Measurements from ENCODE around the gene TRNAU1AP. TPM values are rescaled to one million over a fixed set of nuclear protein-coding genes. Genes with fewer than 3 reads are reported as not detected.

TRNAU1AP gene
- total RNA-seq, 1 donor from 2014 or later: 36.1 TPM

DNA sequence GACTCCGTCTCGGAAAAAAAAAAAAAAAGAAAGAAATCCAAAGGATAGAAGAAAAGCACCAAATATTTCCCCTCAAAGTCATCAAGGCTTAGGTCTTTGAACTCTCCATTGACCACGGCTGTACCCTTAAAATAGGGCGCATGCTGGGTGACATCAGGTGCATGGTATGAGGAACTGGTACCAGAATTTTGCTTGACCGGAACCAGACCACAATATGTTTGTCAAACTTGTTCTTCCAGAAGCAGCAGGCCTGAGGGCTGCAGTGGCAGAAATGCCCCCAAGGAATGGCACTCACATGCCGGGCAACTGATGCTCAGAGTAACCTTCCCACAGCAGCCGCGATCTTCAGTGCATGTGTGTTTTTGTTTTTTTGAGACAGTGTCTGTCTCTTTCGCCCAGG is 26.0 kb upstream of the TRNAU1AP start:
- H3K9me3 Mint-ChIP-seq: no peaks in the 10 kb centered on the region
- peaks cover 9% of the 10 kb centered on the region for H3K4me1 Mint-ChIP-seq
- no peak for DNase-seq (ENCODE audit: low read depth, low spot score)
- H3K4me3 Mint-ChIP-seq: no peak overlapping the region
- TF ChIP-seq, protein P1, sequence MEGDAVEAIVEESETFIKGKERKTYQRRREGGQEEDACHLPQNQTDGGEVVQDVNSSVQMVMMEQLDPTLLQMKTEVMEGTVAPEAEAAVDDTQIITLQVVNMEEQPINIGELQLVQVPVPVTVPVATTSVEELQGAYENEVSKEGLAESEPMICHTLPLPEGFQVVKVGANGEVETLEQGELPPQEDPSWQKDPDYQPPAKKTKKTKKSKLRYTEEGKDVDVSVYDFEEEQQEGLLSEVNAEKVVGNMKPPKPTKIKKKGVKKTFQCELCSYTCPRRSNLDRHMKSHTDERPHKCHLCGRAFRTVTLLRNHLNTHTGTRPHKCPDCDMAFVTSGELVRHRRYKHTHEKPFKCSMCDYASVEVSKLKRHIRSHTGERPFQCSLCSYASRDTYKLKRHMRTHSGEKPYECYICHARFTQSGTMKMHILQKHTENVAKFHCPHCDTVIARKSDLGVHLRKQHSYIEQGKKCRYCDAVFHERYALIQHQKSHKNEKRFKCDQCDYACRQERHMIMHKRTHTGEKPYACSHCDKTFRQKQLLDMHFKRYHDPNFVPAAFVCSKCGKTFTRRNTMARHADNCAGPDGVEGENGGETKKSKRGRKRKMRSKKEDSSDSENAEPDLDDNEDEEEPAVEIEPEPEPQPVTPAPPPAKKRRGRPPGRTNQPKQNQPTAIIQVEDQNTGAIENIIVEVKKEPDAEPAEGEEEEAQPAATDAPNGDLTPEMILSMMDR (conservative IDR thresholded peaks at IDR 0.05): no peak
- H3K27ac Mint-ChIP-seq (ENCODE audit: unreplicated experiment): no peak overlapping the region
- no peaks in the 10 kb centered on the region for H3K27me3 Mint-ChIP-seq (ENCODE audit: low read depth)
- peaks cover 23% of the 10 kb centered on the region for H3K36me3 Mint-ChIP-seq (ENCODE audit: low read depth)

DNA sequence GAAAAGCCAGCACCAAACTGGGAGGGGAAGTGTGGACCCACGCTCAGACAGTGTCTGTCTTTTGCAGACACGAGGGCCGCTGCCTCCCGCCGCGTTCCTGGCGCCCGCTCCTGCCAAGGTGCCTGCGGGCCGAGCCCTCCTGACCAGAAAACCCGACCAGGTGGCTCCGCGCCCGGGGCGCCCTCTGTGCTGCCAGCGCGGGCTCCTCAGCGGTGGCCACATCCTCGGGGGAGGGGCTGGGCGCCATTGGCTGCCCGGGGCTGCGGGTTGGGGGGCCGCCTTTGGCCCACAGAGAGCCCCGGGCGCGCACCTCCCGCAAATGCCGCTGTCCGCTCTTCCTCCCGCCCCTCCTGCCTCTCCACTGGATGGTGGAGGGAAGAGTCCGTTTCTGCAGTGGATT is 22.4 kb upstream of the TRNAU1AP start:
- Mint-ChIP-seq H3K36me3 (ENCODE audit: low read depth) (peaks cover 14% of the 10 kb centered on the region), H3K4me1 (no peaks in the 10 kb centered on the region), H3K9me3 (no peaks in the 10 kb centered on the region), H3K4me3 (no peak overlapping the region), H3K27ac (ENCODE audit: unreplicated experiment) (no peak overlapping the region), H3K27me3 (ENCODE audit: low read depth) (no peaks in the 10 kb centered on the region)
- TF ChIP-seq, protein P1 (conservative IDR thresholded peaks at IDR 0.05): no peak
- no peak for DNase-seq (ENCODE audit: low read depth, low spot score)

DNA sequence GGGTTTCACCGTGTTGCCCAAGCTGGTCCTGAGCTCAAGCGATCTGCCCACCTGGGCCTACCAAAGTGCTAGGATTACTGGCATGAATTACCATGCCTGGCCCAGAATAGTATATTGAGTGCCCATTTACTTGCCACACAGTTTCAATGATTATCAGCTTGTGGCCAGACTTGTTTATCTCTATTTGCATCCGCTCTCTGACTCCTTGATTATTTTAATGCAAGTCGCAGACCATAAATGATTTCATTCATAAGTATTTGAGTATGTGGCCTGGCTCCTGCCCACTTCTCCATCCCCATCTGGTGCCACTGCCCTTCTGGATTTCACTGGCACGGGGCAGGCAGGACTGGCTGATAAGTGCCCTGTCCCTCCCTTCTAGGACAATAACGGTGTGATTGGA is 18.2 kb upstream of the TRNAU1AP start:
- no peaks in the 10 kb centered on the region for H3K27me3 Mint-ChIP-seq (ENCODE audit: low read depth)
- H3K9me3 Mint-ChIP-seq: no peaks in the 10 kb centered on the region
- H3K4me1 Mint-ChIP-seq: no peaks in the 10 kb centered on the region
- TF ChIP-seq, protein P1 (conservative IDR thresholded peaks at IDR 0.05): no peak
- no peak overlapping the region for H3K4me3 Mint-ChIP-seq
- H3K36me3 Mint-ChIP-seq (ENCODE audit: low read depth): peaks cover 10% of the 10 kb centered on the region
- H3K27ac Mint-ChIP-seq (ENCODE audit: unreplicated experiment): no peak overlapping the region
- DNase-seq (ENCODE audit: low read depth, low spot score): no peak

DNA sequence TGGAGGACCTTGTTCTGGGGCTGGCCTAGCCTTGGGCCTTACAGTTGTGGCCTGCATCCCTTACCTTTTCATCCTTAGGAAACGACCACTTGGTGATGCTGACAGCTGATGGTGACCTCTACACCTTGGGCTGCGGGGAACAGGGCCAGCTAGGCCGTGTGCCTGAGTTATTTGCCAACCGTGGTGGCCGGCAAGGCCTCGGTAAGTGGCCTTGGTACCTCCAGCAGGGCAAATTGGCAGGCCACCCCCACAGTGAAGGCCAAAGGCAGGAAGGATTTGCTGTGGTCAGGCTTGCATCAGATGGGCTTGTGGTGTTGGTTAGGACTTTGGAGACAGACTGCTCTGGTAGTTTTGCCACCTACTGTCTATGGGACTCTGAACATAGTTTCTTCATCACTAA is 17.7 kb upstream of the TRNAU1AP start:
- no peak for DNase-seq (ENCODE audit: low read depth, low spot score)
- H3K27ac Mint-ChIP-seq (ENCODE audit: unreplicated experiment): no peak overlapping the region
- peaks cover 10% of the 10 kb centered on the region for H3K36me3 Mint-ChIP-seq (ENCODE audit: low read depth)
- H3K27me3 Mint-ChIP-seq (ENCODE audit: low read depth): no peaks in the 10 kb centered on the region
- no peaks in the 10 kb centered on the region for H3K4me1 Mint-ChIP-seq
- no peaks in the 10 kb centered on the region for H3K9me3 Mint-ChIP-seq
- TF ChIP-seq, protein P1 (conservative IDR thresholded peaks at IDR 0.05): no peak
- no peak overlapping the region for H3K4me3 Mint-ChIP-seq

DNA sequence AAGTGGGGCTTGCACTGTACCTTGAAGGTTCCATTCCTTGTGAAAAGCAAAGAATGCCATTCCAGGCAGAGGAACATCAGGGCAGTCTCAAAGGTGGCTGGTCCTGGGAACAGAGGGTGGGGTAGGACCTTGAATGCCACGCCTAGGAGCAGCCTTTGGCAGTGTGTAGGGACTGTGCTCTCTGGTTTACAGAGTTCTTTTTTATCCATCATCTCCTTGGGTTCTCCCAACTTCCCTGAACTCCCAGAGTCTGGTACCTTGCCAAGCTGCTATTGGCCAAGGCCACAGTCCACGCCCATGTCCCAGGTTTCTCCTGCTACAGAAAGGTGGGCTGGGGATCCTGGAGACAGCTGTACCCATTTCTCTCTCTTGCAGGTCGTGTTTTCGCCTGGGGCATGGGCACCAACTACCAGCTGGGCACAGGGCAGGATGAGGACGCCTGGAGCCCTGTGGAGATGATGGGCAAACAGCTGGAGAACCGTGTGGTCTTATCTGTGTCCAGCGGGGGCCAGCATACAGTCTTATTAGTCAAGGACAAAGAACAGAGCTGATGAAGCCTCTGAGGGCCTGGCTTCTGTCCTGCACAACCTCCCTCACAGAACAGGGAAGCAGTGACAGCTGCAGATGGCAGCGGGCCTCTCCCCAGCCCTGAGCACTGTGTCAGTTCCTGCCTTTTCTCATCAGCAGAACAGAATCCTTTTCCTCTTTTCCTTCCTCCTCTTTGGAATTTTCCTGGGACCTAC is 15.3 kb upstream of the TRNAU1AP start:
- no peaks in the 10 kb centered on the region for H3K9me3 Mint-ChIP-seq
- no peaks in the 10 kb centered on the region for H3K4me1 Mint-ChIP-seq
- no peak overlapping the region for H3K27ac Mint-ChIP-seq (ENCODE audit: unreplicated experiment)
- peaks cover 2% of the 10 kb centered on the region for H3K36me3 Mint-ChIP-seq (ENCODE audit: low read depth)
- no peak for DNase-seq (ENCODE audit: low read depth, low spot score)
- TF ChIP-seq, protein P1 (conservative IDR thresholded peaks at IDR 0.05): no peak
- no peak overlapping the region for H3K4me3 Mint-ChIP-seq
- H3K27me3 Mint-ChIP-seq (ENCODE audit: low read depth): no peaks in the 10 kb centered on the region
